H1 (cell line): ENCODE data around the gene RBFOX1.

ENCODE experiments used
- ASH2L ChIP-seq: fragments of 200-600, 300-600 bp; sonication (generic); IDR thresholded peaks from one replicate; pipeline ENCODE4 v1.7.1; 2017; ENCODE audit warnings: low read length
- CEBPB ChIP-seq: IDR thresholded peaks from 2 replicates; pipeline ENCODE4 v1.6.1; 2012; ENCODE audit warnings: low read depth, low read length
- CREB1 ChIP-seq: IDR thresholded peaks from 2 replicates; pipeline ENCODE4 v1.6.1; 2012; ENCODE audit warnings: inconsistent platforms
- EP300 ChIP-seq, 2 experiments: IDR thresholded peaks; 1 replicate in 1 of 2; 2 replicates in 1 of 2; pipeline ENCODE4 v1.6.1; 2011 to 2012; ENCODE audit warnings: low read depth in 2 of 2, low read length in 2 of 2, mild to moderate bottlenecking in 2 of 2, borderline replicate concordance in 1 of 2, inconsistent platforms in 1 of 2, moderate library complexity in 1 of 2
- EZH2 ChIP-seq: fragments of 200-600 bp; sonication (generic); IDR thresholded peaks from 2 replicates; pipeline ENCODE4 v1.7.1; 2012; ENCODE audit warnings: low read depth, mild to moderate bottlenecking, moderate library complexity, low read length, inconsistent platforms; ENCODE audit not compliant: severe bottlenecking
- POLR2A ChIP-seq, 2 experiments: IDR thresholded peaks; 1 replicate in 1 of 2; 2 replicates in 1 of 2; pipeline ENCODE4 v1.6.1; 2011; ENCODE audit warnings: low read depth in 2 of 2, low read length in 2 of 2, mild to moderate bottlenecking in 2 of 2; ENCODE audit errors: control extremely low read depth in 1 of 2
- TBP ChIP-seq: IDR thresholded peaks from 2 replicates; pipeline ENCODE4 v1.6.1; 2011; ENCODE audit warnings: low read depth, low read length, improper control_type of control experiment
- TF ChIP-seq, protein P1 (sequence below), 3 experiments: IDR thresholded peaks; 1 replicate in 2 of 3; 2 replicates in 1 of 3; pipeline versions ENCODE4 v1.5.1 to v1.6.1; 2011; ENCODE audit warnings: low read length in 3 of 3, mild to moderate bottlenecking in 3 of 3, inconsistent platforms in 2 of 3, low read depth in 1 of 3, moderate library complexity in 1 of 3; ENCODE audit not compliant: insufficient read depth in 1 of 3; ENCODE audit errors: control extremely low read depth in 1 of 3

DNA sequence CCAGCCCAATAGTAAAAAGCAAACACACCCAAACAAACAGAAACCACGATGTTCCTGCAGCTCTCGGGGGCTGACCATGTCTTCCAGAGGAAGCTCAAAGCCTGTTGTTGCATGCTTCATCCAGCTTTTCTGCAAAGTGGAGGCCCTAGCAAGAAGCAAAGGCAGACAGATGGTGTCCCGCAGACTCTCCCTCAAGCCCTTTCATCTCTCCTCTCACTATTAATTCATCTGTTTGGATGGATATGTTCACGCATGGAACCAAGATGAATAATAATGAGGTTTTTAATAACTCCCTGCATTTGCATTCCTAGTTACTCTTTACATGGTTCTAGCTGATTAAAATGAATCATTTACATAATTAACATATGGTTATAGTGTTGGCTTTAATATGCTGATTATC lies 36.6 kb downstream of the RBFOX1 start:
- no peak for TF ChIP-seq ASH2L
- no peak for TF ChIP-seq POLR2A (IDR thresholded peaks at IDR 0.05; ENCODE audit: control extremely low read depth in 1 of 2, low read depth in 2 of 2, low read length in 2 of 2)
- TF ChIP-seq, protein P1, sequence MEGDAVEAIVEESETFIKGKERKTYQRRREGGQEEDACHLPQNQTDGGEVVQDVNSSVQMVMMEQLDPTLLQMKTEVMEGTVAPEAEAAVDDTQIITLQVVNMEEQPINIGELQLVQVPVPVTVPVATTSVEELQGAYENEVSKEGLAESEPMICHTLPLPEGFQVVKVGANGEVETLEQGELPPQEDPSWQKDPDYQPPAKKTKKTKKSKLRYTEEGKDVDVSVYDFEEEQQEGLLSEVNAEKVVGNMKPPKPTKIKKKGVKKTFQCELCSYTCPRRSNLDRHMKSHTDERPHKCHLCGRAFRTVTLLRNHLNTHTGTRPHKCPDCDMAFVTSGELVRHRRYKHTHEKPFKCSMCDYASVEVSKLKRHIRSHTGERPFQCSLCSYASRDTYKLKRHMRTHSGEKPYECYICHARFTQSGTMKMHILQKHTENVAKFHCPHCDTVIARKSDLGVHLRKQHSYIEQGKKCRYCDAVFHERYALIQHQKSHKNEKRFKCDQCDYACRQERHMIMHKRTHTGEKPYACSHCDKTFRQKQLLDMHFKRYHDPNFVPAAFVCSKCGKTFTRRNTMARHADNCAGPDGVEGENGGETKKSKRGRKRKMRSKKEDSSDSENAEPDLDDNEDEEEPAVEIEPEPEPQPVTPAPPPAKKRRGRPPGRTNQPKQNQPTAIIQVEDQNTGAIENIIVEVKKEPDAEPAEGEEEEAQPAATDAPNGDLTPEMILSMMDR (IDR thresholded peaks at IDR 0.05; ENCODE audit: control extremely low read depth in 1 of 3, insufficient read depth in 1 of 3, low read depth in 1 of 3, low read length in 3 of 3), result no peak
- no peak for TF ChIP-seq EP300 (IDR thresholded peaks at IDR 0.05; ENCODE audit: borderline replicate concordance in 1 of 2, low read depth in 2 of 2, low read length in 2 of 2)
- TF ChIP-seq CREB1, result no peak
- no peak for TF ChIP-seq TBP
- no peak for TF ChIP-seq CEBPB
- TF ChIP-seq EZH2, result no peak
